ENCODE data around the gene BFSP1.

- TF ChIP-seq POLR2A (IDR thresholded peaks at IDR 0.05) (no peak), EP300 (IDR thresholded peaks at IDR 0.05; ENCODE audit: low read depth) (no peak), CTCF (IDR thresholded peaks at IDR 0.05) (no peak)
Observed at GRCh38 chr20:17557675-17558006, 26.5 kb upstream of the BFSP1 start.
